ENCODE data around the gene NADSYN1.
"Not testable (repeated sequence)": the region's sequence is repeated elsewhere in the genome, so short reads cannot be mapped to it uniquely, and the experiment has no call there.

NADSYN1 gene

GRCh38 chr11:71495286-71496230, 42.6 kb downstream of the NADSYN1 start:
- no peak for DNase-seq

DNA sequence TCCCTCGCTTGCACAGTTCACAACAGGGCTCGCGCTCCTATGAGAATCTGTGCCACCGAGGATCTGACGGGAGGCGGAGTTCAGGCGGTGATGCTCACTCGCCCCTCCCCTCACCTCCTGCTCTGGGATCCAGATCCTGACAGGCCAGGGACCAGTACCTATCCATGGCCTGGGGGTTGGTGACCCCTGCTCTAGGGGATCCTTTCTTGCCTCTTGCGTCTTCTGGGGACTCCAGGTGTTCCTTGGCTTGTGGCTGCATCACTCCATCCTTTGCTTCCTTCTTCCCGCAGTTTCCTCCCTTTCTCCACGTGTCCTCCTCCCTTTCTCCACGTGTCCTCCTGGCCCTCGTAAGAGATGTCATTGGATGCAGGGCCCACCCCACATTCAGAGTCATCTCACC, 43.4 kb downstream of the NADSYN1 start:
- DNase-seq: no peak

DNA sequence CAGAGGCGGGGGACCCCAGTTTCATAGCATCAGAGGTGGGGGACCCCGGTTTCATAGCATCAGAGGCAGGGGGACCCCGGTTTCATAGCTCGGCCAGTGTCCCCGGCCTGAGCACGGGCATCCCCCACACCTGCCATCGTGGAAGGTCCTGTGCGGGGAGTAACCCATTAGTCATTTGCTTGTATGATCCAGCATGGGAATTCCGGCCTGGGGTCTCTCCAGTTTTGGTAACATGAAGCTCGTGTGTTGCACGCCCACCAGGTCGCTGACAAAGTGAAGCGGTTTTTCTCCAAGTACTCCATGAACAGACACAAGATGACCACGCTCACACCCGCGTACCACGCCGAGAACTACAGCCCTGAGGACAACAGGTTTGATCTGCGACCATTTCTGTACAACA, 45.1 kb downstream of the NADSYN1 start:
- no peak for DNase-seq

DNA sequence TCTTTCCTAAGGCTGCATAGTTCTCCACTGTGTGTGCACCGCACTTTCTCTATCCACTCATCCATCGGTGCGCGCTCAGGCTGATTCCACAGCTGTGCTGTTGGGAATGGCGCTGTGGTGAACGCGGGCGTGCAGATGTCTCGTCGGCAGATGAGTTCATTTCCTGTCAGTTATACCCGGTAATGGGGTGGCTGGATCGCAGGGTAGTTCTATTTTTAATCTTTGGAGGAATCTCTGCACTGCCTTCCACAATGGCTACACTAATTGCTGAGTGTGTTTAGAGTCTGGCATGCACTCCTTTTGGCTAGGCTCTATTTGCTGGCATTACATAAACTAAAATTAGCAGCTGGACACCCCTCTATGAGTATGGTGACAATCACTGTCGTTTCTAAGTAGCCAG, 46.1 kb downstream of the NADSYN1 start:
- no peak for DNase-seq

DNA sequence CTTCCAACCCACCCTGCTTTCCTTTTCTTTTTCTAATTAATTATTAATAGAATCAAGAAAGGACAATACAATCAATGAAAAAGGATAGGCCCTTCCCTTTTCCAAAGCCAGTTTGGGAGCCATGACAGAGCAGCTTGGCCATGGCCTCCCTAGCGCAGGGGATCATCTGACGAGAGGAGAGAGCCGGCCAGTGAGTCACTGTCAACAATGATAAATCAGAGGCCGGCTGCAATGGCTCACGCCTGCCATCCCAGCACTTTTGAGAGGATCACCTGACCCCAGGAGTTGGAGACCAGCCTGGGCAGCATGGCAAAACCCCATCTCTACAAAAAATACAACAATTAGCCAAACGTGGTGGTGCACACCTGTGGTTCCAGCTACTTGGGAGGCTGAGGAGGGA, 46.5 kb downstream of the NADSYN1 start:
- no peak for DNase-seq

DNA sequence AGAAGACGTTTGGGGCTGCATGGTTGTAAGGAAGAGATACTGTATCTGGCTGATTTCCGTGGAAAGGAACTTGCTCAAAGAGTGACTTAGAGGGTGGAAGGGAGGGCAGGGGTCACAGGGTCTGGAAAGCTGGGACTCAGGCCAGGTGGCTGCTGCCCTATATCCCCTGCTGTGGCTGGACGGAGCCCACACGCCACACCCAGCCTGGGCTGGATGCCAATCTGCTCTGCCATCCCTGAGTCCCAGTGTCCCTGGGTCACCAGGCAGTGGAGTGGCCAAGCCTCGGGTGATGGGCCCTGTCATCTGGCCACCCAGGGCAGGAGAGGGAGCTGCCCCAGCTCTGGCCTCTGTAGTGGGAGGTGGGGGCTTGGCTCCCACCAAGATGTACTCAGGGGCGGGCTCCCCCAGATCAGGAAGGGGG, 47.6 kb downstream of the NADSYN1 start:
- no peak for DNase-seq

DNA sequence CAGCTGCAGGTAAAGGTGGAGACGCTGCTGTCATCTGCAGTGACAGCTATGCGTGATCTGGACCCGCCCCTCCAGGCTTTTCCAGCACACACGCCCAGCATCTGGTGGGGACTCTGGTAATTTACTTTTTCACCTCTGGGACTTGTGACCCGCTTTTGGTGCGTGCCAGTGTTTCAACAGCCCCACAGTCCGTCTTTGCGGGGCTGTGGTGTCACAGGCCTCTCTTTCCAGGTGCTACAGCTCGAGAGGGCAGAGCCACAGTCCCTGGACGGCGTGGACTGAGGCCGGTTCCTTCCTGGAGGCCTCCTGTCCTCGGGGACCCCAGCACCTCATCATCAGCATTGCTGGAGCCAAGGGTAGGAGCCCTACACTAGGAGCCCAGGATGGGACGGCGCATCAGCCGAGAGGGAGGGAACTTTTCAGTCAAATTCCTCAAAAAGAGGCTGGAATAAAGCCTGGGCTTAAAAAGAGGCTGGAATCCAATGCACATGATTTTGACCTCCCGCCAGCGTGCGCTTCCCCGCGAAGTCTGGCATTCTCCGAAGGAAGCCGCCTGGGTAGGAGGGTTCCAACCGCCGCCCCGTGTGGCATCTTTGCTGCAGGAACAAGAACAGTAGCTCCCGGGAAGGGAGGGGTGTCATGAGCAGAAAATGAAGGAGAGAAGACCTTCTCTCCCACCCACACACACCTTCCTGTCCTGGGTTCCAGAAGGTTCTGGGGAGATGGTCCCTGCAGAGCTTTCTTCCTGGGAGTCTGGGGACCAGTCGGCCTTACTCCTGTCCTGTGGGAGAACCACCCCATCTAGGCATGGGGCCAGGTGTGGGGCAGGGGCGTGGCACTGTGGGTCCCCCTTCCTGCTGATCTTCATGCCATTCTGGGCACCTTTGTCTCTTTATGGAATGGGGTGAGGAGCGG, 48.3 kb downstream of the NADSYN1 start:
- DNase-seq: no peak

GRCh38 chr11:71502026-71502425, 49.0 kb downstream of the NADSYN1 start:
- DNase-seq: no peak

DNA sequence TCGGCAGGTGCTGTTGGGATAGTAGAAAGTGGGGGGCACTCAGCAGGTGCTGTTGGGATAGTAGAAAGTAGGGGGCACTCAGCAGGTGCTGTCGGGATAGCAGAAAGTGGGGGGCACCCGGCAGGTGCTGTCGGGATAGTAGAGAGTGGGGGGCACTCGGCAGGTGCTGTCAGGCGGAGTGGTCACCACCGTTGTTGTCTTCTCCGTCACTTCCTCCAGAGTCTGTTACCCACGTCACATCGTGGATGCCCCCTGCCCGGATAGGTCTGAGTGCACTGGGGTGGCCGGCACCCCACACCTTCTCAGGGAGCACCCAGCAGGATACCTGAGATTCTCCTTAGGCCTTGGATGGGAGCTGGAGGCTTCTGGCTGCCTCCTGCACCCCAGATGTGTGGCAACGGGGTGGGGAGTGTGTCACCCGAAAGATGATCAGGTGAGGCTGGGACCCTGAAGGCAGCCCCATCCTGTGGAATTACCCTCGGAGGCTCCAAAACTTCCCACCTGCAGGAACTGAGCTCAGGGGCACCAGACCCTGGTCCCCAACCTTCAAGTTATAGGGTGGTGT, 50.0 kb downstream of the NADSYN1 start:
- DNase-seq: no peak

DNA sequence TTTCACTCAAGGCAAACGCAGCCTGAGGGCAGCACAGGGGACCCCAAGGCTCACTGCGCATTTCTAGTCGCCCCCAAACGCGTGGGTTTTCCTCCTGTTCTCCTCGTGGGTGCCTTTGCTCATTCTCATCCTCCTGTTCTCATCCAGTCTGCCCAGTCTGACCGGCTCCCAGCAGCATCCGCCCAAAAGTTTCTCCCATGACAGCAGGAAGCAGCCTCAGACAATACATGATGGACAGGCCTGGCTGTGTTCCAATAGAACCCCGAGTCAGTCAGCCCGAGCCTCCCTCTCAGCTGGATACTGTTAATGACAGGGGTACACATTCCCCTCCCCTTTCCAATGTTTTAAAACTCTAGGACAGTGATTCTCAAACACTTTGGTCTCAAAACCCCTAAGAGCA, 51.5 kb downstream of the NADSYN1 start:
- no peak for DNase-seq

- DNase-seq: no peak
Observed at GRCh38 chr11:71505001-71505400, 52.0 kb downstream of the NADSYN1 start.

DNA sequence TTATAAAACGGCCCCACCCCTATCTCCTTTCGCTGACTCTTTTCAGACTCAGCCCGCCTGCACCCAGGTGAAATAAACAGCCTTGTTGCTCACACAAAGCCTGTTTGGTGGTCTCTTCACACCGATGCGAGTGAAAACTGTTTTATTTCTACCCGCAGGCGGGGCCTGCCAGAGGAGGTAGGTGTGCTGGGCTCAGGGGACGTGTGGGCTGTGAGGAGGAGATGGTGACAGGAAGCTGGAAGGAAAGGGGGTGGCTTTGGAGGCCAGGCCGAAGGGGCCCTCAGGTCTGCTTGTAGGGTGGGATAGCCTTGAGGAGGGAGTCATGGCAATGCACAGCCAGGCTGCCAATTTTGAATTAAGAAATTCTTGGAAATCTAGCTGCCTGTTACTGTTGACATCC, 52.8 kb downstream of the NADSYN1 start:
- no peak for DNase-seq

DNA sequence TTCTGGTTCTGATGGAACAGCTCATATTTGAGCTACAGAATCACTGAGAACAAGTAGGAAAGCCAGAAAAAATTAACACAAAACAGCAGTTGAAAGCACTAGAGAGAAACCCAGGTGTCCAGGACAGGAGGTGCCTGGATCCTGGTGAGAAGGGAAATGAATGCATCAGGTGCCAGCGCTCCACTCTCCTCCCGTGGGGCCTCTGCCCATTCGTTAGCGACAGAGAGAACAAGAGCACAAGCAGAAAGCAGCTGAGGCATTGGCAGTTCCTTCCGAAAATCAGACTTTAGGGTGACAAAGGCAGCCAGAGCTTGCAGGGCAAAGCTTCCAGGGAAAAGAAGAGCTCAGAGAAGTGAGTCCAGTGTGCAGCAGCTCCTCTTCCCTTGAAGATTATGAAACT, 54.1 kb downstream of the NADSYN1 start:
- DNase-seq: no peak

DNA sequence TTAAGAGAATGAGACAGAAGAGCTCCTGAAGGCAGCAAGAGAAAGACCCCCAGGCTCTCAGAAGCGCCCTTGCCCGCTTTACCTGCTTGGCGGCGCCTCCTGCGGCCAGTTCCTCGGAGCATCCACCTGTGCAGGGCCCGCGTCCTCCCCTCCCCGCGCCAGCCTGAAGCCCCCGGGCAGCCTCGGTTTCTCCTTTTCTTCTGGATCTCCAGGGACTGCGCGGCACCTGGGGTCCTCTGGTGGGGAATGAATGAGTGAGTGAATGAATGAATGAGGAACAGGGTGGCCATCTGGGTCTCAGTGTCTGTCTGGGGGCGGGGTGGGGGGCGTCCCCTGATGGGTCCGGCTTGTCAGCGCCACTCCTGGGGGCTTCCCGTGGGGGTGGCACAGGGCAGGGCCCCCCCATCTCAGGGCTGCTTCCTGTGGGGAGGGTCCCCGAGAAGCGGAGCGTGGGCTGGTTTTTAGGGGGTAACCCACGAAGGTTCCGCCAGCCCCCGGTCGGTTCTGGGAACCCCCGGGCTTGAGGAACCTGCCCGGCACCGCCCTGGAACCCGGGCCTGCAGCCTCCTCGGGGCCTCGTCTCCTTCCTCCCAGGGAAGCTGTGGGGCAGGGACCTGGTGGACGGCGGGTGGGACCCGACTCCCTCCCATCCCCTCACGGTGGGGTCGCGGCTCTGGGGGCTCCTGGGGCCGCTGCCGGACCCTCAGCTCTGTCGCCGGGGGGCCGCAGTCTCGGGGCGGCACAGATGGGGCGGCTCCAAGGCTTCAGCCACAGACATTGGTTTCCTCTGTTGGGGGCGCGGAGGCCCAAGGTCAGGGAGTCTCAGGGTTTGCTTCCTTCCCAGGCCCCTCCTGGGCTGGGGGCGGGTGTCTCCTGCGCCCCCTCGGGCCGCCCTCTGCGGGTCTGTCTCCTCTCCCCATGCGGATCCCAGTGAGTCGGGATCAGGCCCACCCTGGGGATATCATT, 65.8 kb downstream of the NADSYN1 start:
- no peak for DNase-seq

DNA sequence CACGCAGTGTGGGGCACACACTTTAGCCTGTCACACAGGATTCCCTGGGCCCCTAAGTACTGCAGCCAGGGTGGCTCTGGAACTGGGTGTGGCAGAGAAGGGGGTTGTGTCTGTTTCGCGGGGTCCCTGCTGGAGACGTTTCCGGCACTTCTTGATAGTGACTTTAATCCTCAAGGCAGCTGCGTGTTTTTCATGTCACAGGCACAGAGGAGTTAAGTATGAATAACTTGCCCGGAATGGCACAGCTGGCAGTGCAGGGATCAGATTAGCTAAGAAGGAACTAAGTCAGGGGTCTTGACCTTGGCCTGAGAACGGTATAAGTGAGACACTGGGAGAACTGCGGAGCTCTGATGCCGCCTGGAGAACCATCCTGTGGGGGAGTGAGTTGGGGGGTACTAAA, 66.5 kb downstream of the NADSYN1 start:
- DNase-seq: no peak

GRCh38 chr11:71525188-71525937, 72.4 kb downstream of the NADSYN1 start:
- DNase-seq: no peak

- no peak for DNase-seq
Observed at GRCh38 chr11:71525938-71526495, 73.0 kb downstream of the NADSYN1 start.

DNA sequence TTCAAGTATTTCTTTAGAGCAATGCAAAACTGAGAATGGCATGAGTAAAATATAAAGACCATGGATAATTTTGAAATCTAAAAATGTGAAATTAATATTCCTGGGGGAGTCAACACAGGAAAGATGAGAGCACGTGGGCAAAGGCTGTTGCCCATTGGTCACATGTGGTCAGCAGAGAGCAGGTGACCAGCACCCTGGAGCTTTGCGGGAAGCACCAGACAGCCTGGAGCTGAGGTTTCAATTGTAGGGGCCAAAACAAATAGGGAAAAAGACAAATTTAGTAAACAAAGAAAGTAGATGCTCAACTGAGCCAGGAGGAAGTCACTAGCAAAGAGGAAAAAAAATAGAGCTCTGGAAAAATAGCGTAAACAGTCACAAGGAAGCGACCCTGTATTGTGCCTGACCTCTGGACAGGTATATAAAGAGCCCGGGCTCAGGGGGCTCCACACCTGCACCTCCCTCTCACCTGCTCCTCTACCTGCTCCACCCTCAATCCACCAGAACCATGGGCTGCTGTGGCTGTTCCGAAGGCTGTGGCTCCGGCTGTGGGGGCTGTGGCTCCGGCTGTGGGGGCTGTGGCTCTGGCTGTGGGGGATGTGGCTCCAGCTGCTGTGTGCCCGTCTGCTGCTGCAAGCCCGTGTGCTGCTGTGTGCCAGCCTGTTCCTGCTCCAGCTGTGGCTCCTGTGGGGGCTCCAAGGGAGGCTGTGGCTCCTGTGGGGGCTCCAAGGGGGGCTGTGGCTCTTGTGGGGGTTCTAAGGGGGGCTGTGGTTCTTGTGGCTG, 74.0 kb downstream of the NADSYN1 start, which contains the start of gene KRTAP5-7:
TSS of gene KRTAP5-7 (plus strand) at position 472 of the 780 bp plus-strand sequence. CDS start at position 506, 34 bp downstream.
- DNase-seq: not testable (repeated sequence)

GRCh38 chr11:71527576-71528210, 74.7 kb downstream of the NADSYN1 start:
- DNase-seq: no peak

DNA sequence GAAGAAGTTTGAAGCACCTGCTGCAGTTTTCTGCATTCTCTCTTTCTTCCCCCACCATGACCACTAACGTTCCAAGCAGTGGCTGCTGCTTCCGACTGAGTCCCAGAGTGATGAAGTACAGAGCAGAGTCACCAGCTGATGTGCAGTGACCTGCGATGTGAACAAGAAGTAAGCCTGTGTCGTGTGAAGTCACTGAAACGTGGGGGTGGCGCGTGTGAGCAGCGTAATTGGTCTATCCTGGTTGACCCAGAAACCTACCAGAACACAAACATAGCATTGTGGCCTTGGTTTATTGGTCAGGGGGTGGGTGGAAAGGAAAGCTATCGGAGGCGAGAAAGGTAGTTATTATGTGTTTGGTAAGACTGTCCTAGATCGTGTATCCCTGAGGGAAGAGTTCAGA, 77.6 kb downstream of the NADSYN1 start:
- DNase-seq: no peak
